DND-41 (cell line): ENCODE results near the gene MICAL2.

Source experiments
- CTCF ChIP-seq: IDR thresholded peaks from 2 replicates; pipeline ENCODE4 v1.5.1; 2012; ENCODE audit warnings: borderline replicate concordance, low read length, moderate library complexity, mild to moderate bottlenecking; ENCODE audit not compliant: poor library complexity, severe bottlenecking; ENCODE audit errors: extremely low read depth
- EZH2 ChIP-seq: IDR thresholded peaks from 3 replicates; pipeline ENCODE4 v1.6.1; 2012; ENCODE audit warnings: borderline replicate concordance, low read depth, mild to moderate bottlenecking, moderate library complexity, low read length, inconsistent platforms; ENCODE audit not compliant: severe bottlenecking

- TF ChIP-seq CTCF (no peak), EZH2 (no peak)
Observed at GRCh38 chr11:12169822-12170221, 59.4 kb downstream of the MICAL2 start.
